ENCODE measurements around the gene KCNQ5.

The KCNQ5 gene

DNA sequence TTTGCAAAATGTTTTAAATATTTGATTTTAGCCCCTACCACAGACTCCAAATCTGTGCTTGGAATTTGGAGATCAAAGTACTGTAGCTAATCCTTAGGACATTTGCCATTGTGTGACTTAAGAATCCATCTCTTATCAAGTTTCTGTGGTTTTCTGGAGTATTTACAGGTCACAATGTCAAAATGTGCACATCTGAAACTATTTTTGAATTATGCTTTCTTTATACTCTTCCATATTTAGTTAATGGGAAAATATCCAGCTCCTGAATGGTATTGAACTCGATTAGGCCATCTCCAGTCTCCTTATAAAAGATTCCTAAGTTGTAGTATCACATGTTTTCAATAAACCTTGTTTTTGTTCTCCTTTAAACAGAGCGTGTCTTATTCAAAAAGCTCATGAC lies 441.0 kb downstream of the KCNQ5 start:
- DNase-seq (ENCODE audit: low read depth), result no peak

DNA sequence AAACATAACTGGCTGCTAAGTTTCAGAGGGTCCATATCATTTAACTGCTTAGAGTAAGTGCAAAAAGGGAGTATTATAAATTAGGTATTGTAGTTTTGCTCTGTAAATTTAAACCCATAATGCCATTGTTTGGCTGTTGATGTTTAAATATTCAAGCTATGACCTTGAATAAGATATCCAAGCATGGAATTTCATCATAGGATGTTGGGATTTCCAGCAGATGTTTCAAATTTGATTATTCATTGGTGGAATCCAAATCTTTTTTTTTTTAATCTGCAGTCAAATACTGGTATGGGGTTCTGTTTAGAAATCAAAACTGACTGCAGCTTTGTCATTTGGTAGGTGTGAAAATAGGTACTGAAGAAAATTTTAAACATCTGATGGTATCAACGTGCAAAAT lies 442.4 kb downstream of the KCNQ5 start:
- DNase-seq (ENCODE audit: low read depth), result no peak

DNA sequence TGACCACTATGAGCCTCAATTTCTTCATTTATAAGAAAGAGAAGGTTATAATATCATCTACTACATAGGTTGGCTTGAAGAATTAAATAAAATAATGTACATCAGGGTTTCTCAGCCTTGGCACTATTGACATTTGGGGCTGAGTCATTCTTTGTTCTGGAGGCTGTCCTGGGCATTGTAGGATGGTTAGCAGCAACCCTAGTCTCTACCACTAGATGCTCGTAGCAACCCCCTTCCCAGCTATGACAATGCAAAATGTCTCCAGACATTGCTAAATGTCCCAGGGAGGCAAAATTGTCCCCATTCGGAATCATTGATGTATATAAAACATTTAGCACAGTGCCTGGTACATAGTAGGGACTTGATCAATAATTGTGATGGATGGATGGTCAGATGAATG lies 451.4 kb downstream of the KCNQ5 start:
- no peak for DNase-seq (ENCODE audit: low read depth)

DNA sequence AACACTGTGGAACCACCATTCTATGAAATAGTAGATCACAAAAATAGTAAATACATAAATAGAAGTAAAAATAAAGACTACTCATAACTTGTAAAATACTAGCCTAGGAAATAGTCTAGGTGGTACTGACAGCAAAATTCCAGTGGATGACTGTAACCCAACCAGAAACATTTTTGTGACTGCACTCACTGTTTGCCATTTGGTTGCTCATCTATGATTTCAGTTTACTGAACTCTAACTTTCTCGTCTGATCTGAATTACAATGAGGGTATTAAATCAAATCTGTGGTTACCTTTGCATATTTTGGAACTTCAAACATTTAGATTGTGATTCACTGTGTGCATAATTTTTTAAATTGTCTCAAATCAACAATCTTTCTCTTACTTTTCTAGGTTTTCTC lies 452.3 kb downstream of the KCNQ5 start:
- no peak for DNase-seq (ENCODE audit: low read depth)

DNA sequence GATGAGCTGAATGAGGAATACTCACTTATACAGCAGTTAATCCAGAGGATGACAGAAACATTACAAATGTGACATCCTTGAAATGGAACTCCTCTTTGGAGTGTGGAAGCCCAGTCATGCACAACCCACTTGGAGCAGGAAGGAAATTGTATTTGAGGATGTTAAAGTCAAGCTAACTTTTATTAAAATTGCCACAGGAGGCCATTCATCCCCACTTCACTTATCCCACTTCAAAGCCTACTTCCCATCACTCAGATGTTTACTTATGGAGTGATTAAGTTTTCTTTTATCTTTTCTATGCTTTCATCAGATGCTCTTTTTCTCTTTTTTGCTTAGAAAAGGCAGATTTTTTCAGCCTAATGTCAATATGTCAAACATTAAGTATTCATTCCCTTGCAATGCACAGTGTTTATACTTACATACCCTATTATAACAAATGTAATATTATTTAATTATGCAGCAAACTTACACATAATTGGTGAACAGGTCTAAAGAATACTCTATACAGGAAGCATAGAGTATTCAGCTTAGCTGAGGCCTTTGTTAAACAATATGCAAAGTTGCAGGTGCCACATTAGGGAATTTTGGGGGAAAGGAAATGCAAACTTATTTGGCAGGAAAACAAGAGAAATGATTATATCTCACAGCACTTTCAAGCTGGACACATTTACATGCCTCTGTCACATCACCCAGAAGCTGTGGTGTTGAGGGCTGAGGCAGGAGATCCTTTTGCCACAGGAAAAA lies 454.5 kb downstream of the KCNQ5 start:
- DNase-seq (ENCODE audit: low read depth), result no peak

DNA sequence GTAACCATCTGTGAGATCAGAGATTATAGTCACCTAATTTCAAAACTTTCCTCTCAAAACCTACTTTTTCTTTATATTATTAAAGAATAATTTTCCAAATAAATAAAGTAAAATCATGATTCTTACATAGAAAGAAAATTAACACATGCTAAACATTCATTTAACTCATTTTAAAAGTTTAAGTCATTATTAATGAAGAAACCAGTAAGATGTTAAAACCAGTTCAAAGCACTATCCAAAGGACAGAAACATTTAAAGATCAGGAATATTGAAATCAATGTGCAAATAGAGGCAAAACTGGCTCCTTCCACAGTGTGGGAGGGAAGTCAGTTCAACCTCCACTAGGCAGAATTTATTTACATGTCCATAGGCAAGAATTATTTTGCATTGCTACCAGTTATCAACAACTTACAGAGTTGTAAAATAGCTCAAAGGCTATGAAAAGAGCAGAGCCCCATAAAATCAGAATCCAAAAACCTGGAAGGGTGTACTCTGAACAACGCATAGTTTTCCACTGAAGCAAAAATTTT lies 456.5 kb downstream of the KCNQ5 start:
- DNase-seq (ENCODE audit: low read depth), result no peak

DNA sequence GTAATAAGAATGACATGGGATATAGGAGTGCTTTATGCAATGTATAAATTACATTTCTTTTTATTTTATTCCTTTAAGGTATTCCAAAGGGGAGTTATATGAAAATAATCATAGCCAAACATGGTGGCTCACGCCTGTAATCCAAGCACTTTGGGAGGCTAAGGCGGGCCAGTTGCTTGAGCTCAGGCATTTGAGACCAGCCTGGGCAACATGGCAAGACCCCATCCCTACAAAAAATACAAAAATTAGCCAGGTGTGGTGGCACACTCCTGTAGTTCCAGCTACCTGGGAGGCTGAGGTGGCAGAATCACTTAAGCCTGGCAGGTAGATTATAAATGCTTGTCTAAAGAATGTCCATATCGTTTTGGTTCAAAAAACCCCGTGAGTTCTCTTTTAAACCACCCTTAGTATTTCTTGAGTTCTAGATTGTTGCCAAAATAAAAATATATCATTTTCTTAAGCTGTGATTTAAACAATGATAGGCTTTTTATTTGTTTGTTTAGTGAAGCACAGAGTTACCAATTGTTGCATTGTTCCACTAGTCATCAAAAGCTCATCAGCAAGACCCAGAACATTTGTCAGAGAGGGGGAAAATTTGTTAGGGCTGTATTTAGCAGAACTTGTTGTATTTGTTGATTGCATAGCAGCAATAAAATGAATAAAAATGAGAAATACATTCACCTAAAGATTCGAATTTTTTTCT lies 457.2 kb downstream of the KCNQ5 start:
- DNase-seq (ENCODE audit: low read depth), result no peak

DNA sequence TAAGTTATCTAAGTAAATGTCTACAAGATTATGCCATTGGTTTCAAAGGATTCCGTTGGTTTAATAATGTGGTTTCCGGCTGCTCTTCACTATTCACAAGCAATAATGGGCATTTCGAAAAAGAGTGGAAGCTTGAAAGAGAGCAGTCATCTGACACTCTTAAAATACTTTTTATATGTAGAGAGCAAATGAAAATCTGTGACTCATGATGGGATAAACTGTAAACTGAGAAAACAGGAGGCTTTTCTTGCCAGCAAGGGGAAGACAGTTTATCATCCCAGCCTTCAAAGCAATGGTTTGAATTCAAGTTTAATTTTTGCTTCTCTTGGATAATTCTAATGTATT lies 457.7 kb downstream of the KCNQ5 start:
- no peak for DNase-seq (ENCODE audit: low read depth)

DNA sequence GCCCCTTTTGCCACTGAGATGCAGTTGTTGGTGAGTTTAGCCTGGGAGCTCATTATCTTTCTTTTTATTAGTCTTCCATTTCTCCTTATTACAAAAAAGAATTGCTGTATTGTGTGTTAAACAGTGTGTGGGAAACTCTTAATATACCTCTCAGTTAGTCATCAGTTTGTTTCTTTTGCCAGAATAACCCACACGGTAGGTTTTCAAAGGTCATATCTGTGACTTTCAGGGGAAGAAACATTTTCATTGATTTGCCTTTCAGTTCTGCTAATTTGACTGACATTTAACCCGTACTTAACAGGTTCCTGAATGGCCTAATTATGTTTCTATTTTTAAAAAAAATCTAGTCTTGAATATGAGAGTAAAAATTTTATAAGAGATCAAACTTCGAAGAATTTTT lies 458.1 kb downstream of the KCNQ5 start:
- DNase-seq (ENCODE audit: low read depth), result no peak

DNA sequence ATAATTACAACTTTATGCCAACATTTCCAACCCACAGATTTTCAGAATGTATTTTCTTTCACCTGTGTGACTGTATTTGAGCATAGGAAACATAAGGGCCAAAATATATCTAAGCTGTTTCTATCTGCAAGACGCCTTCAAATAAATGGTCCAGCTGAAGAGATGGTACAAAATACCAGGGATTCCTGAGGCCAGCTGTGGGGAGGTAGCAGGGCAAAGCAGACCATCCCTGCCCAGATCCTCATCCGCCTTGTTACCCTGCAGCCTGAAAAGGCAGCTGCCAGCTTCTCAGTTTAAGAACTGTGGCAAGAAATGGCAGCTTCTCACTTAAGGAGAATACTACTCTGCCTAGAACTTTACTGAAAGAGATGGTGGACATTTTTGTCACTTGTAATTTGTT lies 460.1 kb downstream of the KCNQ5 start:
- no peak for DNase-seq (ENCODE audit: low read depth)

DNA sequence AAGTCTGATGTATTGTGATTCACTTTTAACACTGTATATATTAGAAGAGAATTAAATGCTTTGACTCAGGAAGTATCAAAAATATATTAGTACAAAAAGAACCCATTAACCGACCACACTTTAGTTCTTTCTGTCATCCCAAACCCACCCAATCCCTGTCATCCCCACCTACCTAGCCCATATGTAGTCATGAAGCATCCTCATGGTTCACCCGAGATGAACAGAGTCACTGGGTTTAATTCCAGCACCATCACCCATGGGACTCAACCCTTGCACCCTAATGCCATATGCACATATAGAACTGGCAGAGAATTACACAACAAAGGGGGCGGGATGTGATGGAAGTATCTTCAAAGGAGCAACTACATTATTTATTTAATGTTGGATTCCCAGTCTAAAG lies 462.0 kb downstream of the KCNQ5 start:
- DNase-seq (ENCODE audit: low read depth), result no peak

DNA sequence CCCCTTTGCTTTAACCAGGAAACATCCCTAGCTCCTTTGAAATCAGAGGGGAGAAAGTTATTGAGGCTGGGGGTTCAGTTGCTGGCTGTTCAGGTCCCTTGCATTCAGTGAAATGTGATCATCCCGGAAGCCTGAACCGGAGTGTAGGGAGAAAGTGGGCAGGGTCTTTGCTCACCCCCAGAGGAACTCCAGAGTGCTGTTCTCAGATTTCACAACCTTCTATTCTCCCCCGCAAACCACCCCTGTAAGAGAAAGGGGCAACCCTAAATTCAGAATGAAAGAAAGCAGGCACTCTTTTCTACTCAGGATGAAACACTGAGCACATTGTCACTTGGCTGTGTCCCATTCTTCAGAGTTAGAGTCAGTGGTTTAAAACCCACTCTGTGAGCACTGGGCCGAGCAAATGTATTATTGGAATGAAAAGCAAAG lies 463.6 kb downstream of the KCNQ5 start:
- no peak for DNase-seq (ENCODE audit: low read depth)

DNA sequence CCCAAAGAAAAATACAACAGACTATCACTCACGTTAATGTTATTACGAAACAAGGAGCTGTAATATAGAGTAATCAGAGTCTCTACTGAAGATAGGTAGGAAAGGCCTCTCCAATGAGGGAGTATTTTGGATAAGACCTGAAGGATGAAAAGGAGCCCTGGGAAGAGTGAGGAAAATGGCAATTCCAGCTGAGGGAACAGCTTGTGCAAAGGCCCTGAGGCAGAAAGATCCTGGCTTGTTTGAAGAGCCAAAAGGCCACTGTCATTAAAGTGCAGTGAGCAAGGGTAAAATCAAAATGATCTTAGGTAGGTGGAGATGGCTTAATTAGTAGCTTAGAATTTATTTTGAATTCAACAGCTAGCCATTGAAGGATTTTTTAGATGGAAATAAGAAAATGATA lies 464.9 kb downstream of the KCNQ5 start:
- DNase-seq (ENCODE audit: low read depth), result no peak

DNA sequence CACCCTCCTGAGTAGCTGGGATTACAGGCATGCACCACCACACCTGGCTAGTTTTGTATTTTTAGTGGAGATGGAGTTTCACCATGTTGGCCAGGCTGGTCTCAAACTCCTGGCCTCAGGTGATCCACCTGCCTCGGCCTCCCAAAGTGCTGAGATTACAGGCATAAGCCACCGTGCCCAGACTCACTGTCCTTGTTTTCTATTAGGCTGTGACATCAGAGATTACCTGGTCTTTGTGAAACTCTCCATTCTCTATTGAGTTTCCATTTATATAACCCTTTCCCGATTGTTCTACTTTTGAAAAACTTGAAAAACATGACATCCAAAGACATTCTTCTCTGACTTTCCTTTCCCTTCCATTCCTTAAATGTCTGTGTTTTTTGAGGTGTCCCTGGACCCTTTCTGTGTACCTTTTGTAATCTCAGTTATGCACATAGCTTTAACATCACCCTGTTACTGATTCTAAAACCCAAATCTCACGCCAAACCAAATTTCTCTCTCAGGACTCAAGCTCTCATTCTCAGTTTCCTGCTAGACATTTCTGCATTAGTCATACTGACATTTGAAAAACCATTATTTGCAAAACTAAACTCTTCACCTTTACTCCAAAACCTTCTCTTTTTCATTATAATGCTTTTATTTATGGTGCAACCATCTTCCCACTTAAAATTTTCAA lies 466.4 kb downstream of the KCNQ5 start:
- no peak for DNase-seq (ENCODE audit: low read depth)

DNA sequence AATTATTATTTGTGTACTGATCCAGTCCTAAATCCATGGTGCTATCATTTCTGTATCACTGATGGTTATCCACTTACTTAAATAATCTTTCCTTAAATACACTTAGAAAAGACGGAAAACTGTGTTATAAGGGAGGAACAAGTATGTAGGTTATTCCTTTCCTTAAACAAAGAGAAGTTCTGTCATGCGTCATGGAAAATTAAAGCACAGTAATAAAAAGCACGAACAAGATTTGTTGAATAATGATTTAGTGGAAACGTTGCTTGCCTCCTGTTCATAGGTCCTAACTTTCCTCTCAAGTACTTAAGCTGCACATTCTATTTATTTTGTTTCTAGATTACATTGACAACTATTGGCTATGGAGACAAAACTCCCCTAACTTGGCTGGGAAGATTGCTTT lies 483.1 kb downstream of the KCNQ5 start:
- DNase-seq (ENCODE audit: low read depth), result no peak

DNA sequence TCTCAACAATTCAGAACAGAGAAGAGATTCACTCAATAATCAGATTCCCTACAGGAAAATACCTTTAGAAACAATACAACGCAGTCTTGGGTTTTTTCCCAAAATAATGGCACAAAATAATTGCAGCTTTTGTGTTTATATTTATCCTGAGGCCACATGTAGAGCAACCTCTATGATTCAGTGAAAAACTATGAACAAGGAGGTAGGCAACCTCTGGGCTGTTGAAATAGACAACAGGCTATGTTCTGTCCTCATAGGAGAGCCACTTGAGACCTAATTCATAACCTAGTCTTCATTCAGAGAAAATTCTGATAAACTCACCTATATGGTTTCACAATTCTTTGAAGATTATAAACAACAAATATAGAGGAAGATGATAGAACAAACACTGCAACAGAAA lies 485.2 kb downstream of the KCNQ5 start:
- DNase-seq (ENCODE audit: low read depth), result no peak

DNA sequence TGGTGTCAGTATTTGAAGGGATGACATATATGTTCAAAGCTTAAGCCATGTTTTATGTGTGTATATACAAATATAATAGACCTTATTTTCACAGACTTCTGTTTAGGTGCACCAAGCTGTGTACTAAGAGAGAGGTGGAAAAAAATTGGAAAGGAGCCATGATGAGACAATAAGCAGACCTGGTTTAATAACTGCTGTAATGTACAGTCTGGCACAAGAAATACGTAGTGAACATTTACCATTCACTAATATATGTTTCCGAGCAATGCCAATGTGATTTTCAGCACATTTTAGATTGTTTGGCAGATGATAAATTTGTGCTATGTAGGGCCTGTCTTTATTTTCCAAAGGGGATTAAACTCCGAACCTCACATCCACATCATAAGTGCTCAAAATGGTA lies 487.1 kb downstream of the KCNQ5 start:
- DNase-seq (ENCODE audit: low read depth), result no peak

DNA sequence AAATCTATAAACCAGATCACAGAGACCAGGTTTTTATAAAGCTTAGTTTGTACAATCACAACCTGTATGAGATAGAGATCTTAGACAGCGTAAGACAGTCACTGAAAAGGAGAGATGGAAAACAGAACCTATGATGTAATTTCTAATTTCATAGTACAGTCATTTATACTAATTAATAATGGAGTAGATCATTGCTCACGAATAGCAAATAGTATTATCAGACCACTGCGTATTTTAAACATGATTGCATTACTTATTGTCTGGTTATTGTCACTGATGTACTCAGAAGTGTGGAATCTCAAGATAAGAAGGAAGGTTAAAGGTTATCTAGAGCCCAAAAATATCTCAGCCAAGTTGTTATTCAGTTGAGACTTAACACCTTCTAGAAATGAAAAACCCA lies 487.8 kb downstream of the KCNQ5 start:
- no peak for DNase-seq (ENCODE audit: low read depth)

DNA sequence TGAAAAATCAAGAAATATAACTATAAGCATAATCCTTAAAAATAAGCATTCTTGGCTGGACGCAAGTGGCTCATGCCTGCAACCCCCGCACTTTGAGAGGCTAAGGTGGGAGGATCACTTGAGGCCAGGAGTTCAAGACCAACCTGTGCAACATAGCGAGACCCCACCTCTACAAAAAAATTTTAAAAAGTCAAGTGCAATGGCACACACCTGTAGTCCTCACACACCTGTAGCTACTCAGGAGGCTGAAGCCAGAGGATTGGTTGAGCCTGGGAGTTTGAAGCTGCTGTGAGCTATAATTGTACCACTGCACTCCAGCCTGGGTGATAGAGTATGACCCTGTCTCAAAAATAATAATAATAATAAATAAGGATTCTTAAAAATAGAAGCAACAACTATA lies 494.5 kb downstream of the KCNQ5 start:
- no peak for DNase-seq (ENCODE audit: low read depth)

DNA sequence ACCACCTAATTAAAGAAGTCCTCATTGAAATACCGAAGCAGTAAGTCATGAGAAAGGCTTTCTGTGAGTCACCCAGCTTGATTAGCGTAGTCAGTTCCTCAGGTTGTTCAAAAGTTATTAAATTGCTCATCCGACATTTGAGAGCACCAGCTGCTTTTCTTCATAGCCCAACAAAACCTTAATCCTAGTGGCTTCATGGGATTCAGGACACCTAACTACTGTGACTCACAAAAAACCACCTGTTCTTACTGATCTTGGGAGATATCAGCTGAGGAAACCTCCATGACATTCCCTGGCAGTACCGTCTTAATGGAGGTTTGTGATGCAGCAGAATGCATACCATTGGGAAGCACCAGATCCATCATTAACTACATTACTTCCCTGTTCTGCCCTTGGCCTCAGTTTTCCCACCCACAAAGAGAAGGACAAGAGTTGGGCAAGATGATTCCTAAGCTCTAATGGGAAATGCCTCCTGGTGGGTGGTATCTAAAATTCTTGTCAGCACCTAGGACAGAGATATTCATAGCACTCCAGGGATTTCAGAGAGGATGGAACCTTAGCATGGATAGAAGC lies 499.6 kb downstream of the KCNQ5 start:
- DNase-seq (ENCODE audit: low read depth), result no peak

DNA sequence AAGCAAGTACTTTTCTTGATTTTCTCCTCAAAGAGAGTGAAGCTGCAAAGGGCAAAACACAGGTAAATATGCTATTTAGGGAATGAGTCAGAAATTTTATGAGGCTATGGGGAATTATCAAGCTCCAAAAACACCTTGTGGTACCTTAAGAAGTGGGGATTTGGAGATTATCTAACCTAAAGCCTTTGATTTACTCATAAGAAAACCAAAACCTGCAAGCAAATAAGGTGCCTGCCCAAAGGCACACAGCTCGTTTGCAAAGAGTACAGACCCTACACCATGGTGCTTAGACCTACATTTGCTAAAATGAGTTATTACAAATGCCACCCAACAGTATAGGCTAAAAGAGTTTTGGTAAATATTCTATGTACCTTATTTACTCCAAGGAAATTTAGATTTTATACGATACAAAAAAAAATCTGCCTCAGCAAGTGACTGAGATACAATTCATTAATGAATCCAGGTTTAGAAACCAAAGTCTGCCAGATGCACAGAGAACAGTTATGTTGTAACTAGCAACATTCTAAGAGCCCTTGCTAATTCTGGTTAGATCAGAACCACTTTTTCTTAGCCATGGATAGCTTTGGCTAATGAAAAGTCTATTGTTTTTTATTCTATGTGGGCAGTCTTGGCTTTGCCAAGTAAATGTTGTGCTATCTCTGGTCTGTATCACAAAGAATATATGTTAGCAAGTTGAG lies 501.9 kb downstream of the KCNQ5 start:
- no peak for DNase-seq (ENCODE audit: low read depth)

Measured in fibroblast of the conjunctiva (primary cell).